GM12872 (cell line): Measurements from ENCODE around the gene CDC73.

Source experiments
- TF ChIP-seq, protein P1 (sequence below): IDR thresholded peaks from 3 replicates; pipeline ENCODE4 v1.5.1; 2011; ENCODE audit warnings: low read depth, mild to moderate bottlenecking, low read length, moderate library complexity; ENCODE audit not compliant: insufficient read depth

Gene CDC73

GRCh38 chr1:193241132-193241827 is 119.4 kb downstream of the CDC73 start:
- TF ChIP-seq, protein P1, sequence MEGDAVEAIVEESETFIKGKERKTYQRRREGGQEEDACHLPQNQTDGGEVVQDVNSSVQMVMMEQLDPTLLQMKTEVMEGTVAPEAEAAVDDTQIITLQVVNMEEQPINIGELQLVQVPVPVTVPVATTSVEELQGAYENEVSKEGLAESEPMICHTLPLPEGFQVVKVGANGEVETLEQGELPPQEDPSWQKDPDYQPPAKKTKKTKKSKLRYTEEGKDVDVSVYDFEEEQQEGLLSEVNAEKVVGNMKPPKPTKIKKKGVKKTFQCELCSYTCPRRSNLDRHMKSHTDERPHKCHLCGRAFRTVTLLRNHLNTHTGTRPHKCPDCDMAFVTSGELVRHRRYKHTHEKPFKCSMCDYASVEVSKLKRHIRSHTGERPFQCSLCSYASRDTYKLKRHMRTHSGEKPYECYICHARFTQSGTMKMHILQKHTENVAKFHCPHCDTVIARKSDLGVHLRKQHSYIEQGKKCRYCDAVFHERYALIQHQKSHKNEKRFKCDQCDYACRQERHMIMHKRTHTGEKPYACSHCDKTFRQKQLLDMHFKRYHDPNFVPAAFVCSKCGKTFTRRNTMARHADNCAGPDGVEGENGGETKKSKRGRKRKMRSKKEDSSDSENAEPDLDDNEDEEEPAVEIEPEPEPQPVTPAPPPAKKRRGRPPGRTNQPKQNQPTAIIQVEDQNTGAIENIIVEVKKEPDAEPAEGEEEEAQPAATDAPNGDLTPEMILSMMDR, result no peak

DNA sequence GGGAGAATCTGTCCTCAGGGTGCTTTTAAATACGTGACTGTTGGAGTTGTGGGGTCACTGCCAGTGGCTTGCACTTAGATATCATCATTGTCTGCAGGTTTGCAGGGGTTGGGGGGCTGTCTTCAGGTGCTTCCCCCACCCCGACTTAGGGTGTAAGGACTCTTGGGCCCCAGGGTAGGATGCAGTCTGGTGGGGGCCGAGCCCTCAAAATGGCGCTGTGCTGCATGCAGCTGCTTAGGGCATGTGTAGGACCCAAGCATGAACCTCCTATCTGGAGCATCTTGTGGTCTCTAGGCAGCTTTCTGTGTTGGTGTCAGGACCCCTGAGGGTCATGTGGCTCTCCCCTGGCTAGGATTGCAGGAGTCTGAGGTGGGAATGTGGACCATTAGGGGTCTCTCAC is 120.2 kb downstream of the CDC73 start:
- TF ChIP-seq, protein P1, result no peak

DNA sequence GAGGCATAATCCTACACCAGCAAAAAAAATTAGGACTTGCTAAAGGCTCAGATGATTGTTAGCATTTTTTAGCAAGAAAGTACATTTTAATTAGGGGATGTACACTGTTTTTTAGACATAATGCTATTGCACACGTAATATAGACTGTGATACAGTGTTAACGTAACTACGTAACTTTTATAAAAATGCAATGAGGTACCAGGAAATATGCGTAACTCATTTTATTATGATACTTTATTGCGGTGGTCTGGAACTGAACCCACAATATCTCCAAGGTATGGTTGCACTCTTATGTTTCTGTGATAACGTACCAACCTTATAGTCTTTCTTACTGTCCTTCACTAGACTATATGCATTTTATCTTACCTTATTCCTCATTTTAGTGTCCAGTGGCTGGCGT is 127.4 kb downstream of the CDC73 start:
- TF ChIP-seq, protein P1, result no peak

- TF ChIP-seq, protein P1, result no peak
These were observed 130.1 kb downstream of the CDC73 start for GRCh38 chr1:193251950-193252349.

DNA sequence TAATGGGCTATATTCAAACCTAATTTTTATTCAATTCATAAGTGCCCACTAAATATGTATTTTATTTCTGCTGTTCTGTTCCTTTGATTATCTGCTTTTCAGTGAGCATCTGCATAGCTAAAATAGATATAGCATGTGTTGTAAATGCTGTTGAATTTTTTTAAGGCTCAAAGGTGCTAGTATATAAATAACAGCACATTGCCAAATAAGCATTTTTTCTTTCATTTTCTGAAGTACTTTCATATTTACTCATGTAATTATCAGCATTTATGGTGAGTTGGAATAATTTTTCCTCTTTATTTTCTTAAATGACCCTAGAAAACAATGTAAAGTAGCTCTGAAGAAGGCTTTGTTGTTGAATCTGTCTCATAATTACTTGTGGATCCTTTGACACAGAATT is 134.2 kb downstream of the CDC73 start:
- TF ChIP-seq, protein P1, result no peak

GRCh38 chr1:193259636-193260035 is 137.8 kb downstream of the CDC73 start:
- TF ChIP-seq, protein P1, result no peak

DNA sequence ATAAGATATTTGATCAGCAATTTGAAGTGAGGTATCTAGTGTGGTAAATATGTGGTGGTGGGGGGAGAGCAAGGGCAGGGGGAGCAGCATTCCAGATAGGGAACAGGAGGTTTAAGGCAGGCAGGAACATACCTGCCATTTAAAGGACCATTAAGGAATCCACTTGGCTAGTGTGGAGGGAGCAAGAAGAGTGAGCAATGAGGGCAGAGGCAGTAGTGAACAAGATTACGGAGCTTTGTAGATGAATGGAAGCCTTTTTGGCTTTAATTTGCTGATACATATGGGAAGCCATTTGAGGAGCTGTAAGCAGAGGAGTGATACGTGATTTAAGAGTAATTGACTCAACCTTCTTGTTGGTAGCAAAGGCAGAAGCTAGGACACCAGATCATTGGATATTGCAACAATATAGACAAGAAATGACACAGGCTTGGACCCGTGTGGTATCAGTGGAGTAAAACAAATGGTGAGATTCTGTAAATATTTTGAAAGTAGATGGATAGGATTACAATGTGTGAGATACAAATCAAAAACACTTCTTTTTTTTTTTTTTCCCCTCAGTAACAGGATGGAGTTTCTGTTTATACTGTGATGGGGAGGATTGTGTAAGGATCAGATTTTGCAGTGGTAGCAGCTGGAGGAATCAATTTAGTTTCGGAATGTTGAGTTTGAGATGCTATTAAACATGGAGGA is 138.4 kb downstream of the CDC73 start:
- TF ChIP-seq, protein P1, result no peak
